HepG2 (cell line): ENCODE results near the gene SHE.

Source experiments
- TF ChIP-seq, protein P1 (sequence below): sonication (generic); formaldehyde crosslinking; IDR thresholded peaks from 2 replicates; pipeline ENCODE4 v1.5.0; 2020; ENCODE audit warnings: mild to moderate bottlenecking, missing genetic modification reagents
- TF ChIP-seq, protein P2 (sequence below): IDR thresholded peaks from 2 replicates; pipeline ENCODE4 v1.6.1; 2016; ENCODE audit warnings: control low read depth
- TF ChIP-seq, protein P3 (sequence below): IDR thresholded peaks from 2 replicates; pipeline ENCODE4 v1.6.1; 2016

DNA sequence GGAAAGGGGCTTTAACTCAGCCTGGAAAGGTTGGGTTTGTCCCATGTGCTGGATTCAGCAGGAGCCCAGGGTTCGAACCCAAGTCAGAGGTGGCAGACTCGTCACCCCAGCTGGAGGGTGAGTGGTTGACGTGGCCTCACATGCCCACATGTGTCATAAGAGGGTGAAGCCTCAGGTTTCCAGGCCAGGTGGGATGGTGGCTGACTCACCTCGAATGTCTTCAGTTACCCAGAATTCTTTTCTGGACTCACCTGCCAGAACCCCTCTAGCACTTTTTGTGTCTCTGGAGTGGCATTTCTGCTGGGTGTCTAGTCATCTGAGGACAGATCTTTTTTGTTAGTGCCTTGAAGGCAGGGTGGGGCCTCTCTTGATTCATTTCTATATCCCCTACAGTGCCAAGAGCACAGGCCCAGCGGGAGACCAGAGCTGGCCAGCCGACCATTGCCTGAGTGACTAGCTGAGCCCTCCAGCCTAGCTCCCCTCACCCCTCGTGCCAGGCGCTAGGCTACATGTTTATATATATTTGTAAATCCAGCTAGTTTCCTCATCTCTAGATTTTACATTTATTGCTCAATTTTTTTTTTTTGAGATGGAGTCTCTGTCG is 68.9 kb downstream of the SHE start:
- TF ChIP-seq, protein P1, sequence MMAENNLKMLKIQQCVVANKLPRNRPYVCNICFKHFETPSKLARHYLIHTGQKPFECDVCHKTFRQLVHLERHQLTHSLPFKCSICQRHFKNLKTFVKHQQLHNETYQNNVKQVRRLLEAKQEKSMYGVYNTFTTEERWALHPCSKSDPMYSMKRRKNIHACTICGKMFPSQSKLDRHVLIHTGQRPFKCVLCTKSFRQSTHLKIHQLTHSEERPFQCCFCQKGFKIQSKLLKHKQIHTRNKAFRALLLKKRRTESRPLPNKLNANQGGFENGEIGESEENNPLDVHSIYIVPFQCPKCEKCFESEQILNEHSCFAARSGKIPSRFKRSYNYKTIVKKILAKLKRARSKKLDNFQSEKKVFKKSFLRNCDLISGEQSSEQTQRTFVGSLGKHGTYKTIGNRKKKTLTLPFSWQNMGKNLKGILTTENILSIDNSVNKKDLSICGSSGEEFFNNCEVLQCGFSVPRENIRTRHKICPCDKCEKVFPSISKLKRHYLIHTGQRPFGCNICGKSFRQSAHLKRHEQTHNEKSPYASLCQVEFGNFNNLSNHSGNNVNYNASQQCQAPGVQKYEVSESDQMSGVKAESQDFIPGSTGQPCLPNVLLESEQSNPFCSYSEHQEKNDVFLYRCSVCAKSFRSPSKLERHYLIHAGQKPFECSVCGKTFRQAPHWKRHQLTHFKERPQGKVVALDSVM (CRISPR knock-in tag) = no peak
- TF ChIP-seq, protein P2, sequence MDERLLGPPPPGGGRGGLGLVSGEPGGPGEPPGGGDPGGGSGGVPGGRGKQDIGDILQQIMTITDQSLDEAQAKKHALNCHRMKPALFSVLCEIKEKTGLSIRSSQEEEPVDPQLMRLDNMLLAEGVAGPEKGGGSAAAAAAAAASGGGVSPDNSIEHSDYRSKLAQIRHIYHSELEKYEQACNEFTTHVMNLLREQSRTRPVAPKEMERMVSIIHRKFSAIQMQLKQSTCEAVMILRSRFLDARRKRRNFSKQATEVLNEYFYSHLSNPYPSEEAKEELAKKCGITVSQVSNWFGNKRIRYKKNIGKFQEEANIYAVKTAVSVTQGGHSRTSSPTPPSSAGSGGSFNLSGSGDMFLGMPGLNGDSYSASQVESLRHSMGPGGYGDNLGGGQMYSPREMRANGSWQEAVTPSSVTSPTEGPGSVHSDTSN (CRISPR knock-in tag) = no peak
- TF ChIP-seq, protein P3, sequence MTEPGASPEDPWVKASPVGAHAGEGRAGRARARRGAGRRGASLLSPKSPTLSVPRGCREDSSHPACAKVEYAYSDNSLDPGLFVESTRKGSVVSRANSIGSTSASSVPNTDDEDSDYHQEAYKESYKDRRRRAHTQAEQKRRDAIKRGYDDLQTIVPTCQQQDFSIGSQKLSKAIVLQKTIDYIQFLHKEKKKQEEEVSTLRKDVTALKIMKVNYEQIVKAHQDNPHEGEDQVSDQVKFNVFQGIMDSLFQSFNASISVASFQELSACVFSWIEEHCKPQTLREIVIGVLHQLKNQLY (CRISPR knock-in tag) = no peak
